Measurements from ENCODE around the gene NANS.
A peak's percentile ranks its signal among the peaks of the same experiment; 100 is the strongest.

The NANS gene

GRCh38 chr9:98021306-98022040 lies 35.1 kb upstream of the NANS start:
- H3K27me3 Mint-ChIP-seq = no peaks in the 10 kb centered on the region
- H3K4me1 Mint-ChIP-seq (ENCODE audit: low read depth) = no peaks in the 10 kb centered on the region
- no peaks in the 10 kb centered on the region for H3K9me3 Mint-ChIP-seq
- H3K36me3 Mint-ChIP-seq (ENCODE audit: low read depth) = peaks cover 88% of the 10 kb centered on the region
- peak; percentile 28 for DNase-seq
- H3K27ac Mint-ChIP-seq = peak overlapping the region; percentile 56
- no peak overlapping the region for H3K4me3 Mint-ChIP-seq

- DNase-seq = no peak
- Mint-ChIP-seq H3K27me3 (no peaks in the 10 kb centered on the region), H3K9me3 (no peaks in the 10 kb centered on the region), H3K27ac (peak overlapping the region; percentile 66), H3K4me3 (no peak overlapping the region), H3K4me1 (ENCODE audit: low read depth) (no peaks in the 10 kb centered on the region), H3K36me3 (ENCODE audit: low read depth) (peaks cover 82% of the 10 kb centered on the region)
Measured at GRCh38 chr9:98022447-98022846, 34.1 kb upstream of the NANS start.

GRCh38 chr9:98024702-98025101 lies 31.8 kb upstream of the NANS start:
- Mint-ChIP-seq H3K9me3 (no peaks in the 10 kb centered on the region), H3K4me3 (no peak overlapping the region), H3K27me3 (no peaks in the 10 kb centered on the region), H3K27ac (no peak overlapping the region), H3K36me3 (ENCODE audit: low read depth) (peaks cover 66% of the 10 kb centered on the region), H3K4me1 (ENCODE audit: low read depth) (no peaks in the 10 kb centered on the region)
- no peak for DNase-seq

- Mint-ChIP-seq H3K27me3 (no peaks in the 10 kb centered on the region), H3K27ac (no peak overlapping the region), H3K36me3 (ENCODE audit: low read depth) (peaks cover 13% of the 10 kb centered on the region), H3K9me3 (no peaks in the 10 kb centered on the region), H3K4me3 (no peak overlapping the region), H3K4me1 (ENCODE audit: low read depth) (peaks cover 20% of the 10 kb centered on the region)
- no peak for DNase-seq
Measured at GRCh38 chr9:98031169-98031568, 25.4 kb upstream of the NANS start.

GRCh38 chr9:98031935-98032334 lies 24.6 kb upstream of the NANS start:
- Mint-ChIP-seq H3K9me3 (no peaks in the 10 kb centered on the region), H3K27me3 (no peaks in the 10 kb centered on the region), H3K36me3 (ENCODE audit: low read depth) (peaks cover 9% of the 10 kb centered on the region), H3K4me3 (no peak overlapping the region), H3K27ac (no peak overlapping the region), H3K4me1 (ENCODE audit: low read depth) (peaks cover 20% of the 10 kb centered on the region)
- DNase-seq = no peak

GRCh38 chr9:98034593-98035546 lies 21.7 kb upstream of the NANS start:
- DNase-seq = peak; percentile 89
- H3K36me3 Mint-ChIP-seq (ENCODE audit: low read depth) = no peaks in the 10 kb centered on the region
- peak overlapping the region; percentile 45 for H3K27ac Mint-ChIP-seq
- no peaks in the 10 kb centered on the region for H3K9me3 Mint-ChIP-seq
- H3K4me1 Mint-ChIP-seq (ENCODE audit: low read depth) = peaks cover 20% of the 10 kb centered on the region
- H3K27me3 Mint-ChIP-seq = no peaks in the 10 kb centered on the region
- no peak overlapping the region for H3K4me3 Mint-ChIP-seq

GRCh38 chr9:98037357-98037756 lies 19.2 kb upstream of the NANS start:
- Mint-ChIP-seq H3K27me3 (no peaks in the 10 kb centered on the region), H3K36me3 (ENCODE audit: low read depth) (no peaks in the 10 kb centered on the region), H3K27ac (no peak overlapping the region), H3K9me3 (no peaks in the 10 kb centered on the region), H3K4me3 (no peak overlapping the region), H3K4me1 (ENCODE audit: low read depth) (peaks cover 19% of the 10 kb centered on the region)
- peak; percentile 6 for DNase-seq

- Mint-ChIP-seq H3K4me3 (no peak overlapping the region), H3K36me3 (ENCODE audit: low read depth) (no peaks in the 10 kb centered on the region), H3K9me3 (no peaks in the 10 kb centered on the region), H3K4me1 (ENCODE audit: low read depth) (peaks cover 9% of the 10 kb centered on the region), H3K27me3 (no peaks in the 10 kb centered on the region), H3K27ac (no peak overlapping the region)
- DNase-seq = no peak
Measured at GRCh38 chr9:98038958-98039357, 17.6 kb upstream of the NANS start.

- H3K4me1 Mint-ChIP-seq (ENCODE audit: low read depth) = peaks cover 6% of the 10 kb centered on the region
- H3K27me3 Mint-ChIP-seq = no peaks in the 10 kb centered on the region
- no peaks in the 10 kb centered on the region for H3K9me3 Mint-ChIP-seq
Measured at GRCh38 chr9:98039607-98040017, 16.9 kb upstream of the NANS start.

GRCh38 chr9:98040212-98040611 lies 16.3 kb upstream of the NANS start:
- Mint-ChIP-seq H3K4me1 (ENCODE audit: low read depth) (peaks cover 6% of the 10 kb centered on the region), H3K27me3 (no peaks in the 10 kb centered on the region), H3K9me3 (peaks cover 3% of the 10 kb centered on the region), H3K36me3 (ENCODE audit: low read depth) (peaks cover 3% of the 10 kb centered on the region), H3K27ac (no peak overlapping the region), H3K4me3 (no peak overlapping the region)
- peak; percentile 11 for DNase-seq

More at GRCh38 chr9:98039607-98040017, 16.9 kb upstream of the NANS start:
- DNase-seq = no peak
- Mint-ChIP-seq H3K4me3 (no peak overlapping the region), H3K27ac (no peak overlapping the region), H3K36me3 (ENCODE audit: low read depth) (no peaks in the 10 kb centered on the region)

- DNase-seq = no peak
- no peak overlapping the region for H3K4me3 Mint-ChIP-seq
Measured at GRCh38 chr9:98043915-98044314, 12.6 kb upstream of the NANS start.

GRCh38 chr9:98045234-98046179 lies 11.0 kb upstream of the NANS start:
- peaks cover 40% of the 10 kb centered on the region for H3K4me1 Mint-ChIP-seq (ENCODE audit: low read depth)
- peak overlapping the region; percentile 92 for H3K27ac Mint-ChIP-seq
- H3K4me3 Mint-ChIP-seq = peak overlapping the region; percentile 87
- H3K36me3 Mint-ChIP-seq (ENCODE audit: low read depth) = peaks cover 48% of the 10 kb centered on the region
- no peaks in the 10 kb centered on the region for H3K27me3 Mint-ChIP-seq
- DNase-seq = no peak
- peaks cover 5% of the 10 kb centered on the region for H3K9me3 Mint-ChIP-seq

More at GRCh38 chr9:98043915-98044314, 12.6 kb upstream of the NANS start:
- Mint-ChIP-seq H3K27ac (no peak overlapping the region), H3K27me3 (no peaks in the 10 kb centered on the region), H3K4me1 (ENCODE audit: low read depth) (peaks cover 33% of the 10 kb centered on the region), H3K9me3 (peaks cover 5% of the 10 kb centered on the region), H3K36me3 (ENCODE audit: low read depth) (peaks cover 36% of the 10 kb centered on the region)

GRCh38 chr9:98046180-98046543 lies 10.4 kb upstream of the NANS start:
- H3K36me3 Mint-ChIP-seq (ENCODE audit: low read depth) = peaks cover 52% of the 10 kb centered on the region
- H3K27me3 Mint-ChIP-seq = no peaks in the 10 kb centered on the region
- H3K4me1 Mint-ChIP-seq (ENCODE audit: low read depth) = peaks cover 42% of the 10 kb centered on the region
- no peak for DNase-seq
- H3K4me3 Mint-ChIP-seq = peak overlapping the region; percentile 87
- peak overlapping the region; percentile 92 for H3K27ac Mint-ChIP-seq
- peaks cover 5% of the 10 kb centered on the region for H3K9me3 Mint-ChIP-seq

GRCh38 chr9:98047002-98047401 lies 9.5 kb upstream of the NANS start:
- Mint-ChIP-seq H3K4me1 (ENCODE audit: low read depth) (peaks cover 43% of the 10 kb centered on the region), H3K4me3 (peak overlapping the region; percentile 87)

More at GRCh38 chr9:98047002-98047401, 9.5 kb upstream of the NANS start:
- peaks cover 5% of the 10 kb centered on the region for H3K9me3 Mint-ChIP-seq
- H3K27me3 Mint-ChIP-seq = no peaks in the 10 kb centered on the region
- peak overlapping the region; percentile 44 for H3K27ac Mint-ChIP-seq
- no peak for DNase-seq
- peaks cover 58% of the 10 kb centered on the region for H3K36me3 Mint-ChIP-seq (ENCODE audit: low read depth)

Data from activated T-cell treated with anti-CD3 and anti-CD28 coated beads, Interleukin-2, amount 50 U/mL, for 24 hours (primary cell).